Fibroblast of peridontal ligament (primary cell): ENCODE data around the gene ELL2.
"Not testable (repeated sequence)": the region's sequence is repeated elsewhere in the genome, so short reads cannot be mapped to it uniquely, and the experiment has no call there.

Experiments used
- DNase-seq: peaks from one replicate; pipeline ENCODE4 v3.0.0-alpha.2; 2010; ENCODE audit errors: extremely low read depth

Gene ELL2

DNA sequence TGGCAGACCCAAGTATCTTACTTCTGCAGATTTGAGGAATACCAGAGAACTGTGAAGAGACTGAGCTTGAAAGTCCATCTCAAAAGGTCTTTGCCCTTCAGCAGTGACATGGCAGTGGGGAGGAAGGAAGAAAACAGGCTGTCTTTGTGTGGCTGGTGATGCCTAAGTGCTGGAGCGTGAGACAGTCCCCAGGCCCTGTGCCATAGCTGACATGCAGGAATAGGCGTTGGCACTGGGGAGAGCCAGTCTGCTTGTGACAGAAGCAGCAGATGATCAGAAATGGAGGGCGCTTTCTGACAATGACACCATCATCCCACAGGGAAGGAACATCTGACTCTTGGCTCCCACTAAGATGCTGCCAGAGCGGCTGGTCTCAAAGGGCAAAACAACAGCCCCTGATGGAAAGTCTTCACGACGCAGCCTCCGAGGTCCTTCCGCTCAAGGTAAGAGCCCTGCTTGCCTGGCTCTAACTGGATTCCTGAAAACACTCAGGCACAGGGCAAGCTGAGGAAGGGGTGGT lies 123.6 kb downstream of the ELL2 start:
- DNase-seq = no peak

DNA sequence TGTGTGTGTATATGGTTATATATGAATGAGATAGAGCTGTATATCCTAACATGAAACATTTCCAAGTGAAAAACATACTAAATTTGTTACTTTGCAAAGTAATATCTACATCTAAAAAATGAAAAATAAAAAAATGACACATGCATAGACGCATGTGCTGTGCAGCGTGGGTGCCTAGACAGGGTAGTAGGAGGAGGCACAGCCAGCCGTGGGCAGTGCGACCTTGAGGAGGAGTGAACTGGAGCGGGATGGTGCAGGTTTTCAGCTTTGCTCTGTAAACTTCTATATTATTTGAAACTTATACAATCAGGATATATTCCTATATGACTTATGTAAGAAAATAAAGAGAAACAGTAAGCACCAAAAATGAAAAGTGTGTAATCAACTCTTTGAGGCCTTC lies 124.2 kb downstream of the ELL2 start:
- DNase-seq = no peak

DNA sequence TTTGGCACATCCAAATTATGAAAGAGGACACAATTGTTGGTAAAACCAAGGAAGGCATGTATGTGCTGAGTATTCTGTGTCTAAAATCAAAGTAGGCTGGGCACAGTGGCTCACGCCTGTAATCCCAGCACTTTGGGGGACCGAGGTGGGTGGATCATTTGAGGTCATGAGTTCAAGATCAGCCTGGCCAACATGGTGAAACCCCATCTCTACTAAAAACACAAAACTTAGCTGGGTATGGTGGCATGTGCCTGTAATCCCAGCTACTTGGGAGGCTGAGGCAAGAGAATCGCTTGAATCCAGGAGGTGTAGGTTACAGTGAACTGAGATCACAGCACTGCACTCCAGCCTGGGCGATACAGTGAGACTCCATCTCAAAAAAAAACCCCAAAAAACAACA lies 124.7 kb downstream of the ELL2 start:
- DNase-seq = not testable (repeated sequence)

DNA sequence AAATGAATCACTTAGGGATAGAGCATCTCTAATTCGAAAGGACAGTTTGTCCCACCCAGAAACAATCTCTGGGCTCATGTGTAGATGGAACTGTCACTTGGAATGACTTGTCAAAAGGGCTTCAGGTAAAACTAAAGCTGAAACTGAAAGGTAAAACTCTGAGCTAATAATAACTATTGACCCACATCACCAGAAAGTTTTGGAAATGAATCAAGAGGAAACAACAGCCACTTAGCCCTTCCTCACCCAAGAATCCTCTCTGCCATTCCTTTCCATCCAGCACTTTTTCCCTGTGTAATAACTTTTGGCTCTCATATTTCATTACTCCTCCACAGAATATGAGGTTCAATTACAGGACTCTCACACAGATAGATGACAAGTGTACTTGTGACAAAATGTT lies 125.1 kb downstream of the ELL2 start:
- DNase-seq = no peak

DNA sequence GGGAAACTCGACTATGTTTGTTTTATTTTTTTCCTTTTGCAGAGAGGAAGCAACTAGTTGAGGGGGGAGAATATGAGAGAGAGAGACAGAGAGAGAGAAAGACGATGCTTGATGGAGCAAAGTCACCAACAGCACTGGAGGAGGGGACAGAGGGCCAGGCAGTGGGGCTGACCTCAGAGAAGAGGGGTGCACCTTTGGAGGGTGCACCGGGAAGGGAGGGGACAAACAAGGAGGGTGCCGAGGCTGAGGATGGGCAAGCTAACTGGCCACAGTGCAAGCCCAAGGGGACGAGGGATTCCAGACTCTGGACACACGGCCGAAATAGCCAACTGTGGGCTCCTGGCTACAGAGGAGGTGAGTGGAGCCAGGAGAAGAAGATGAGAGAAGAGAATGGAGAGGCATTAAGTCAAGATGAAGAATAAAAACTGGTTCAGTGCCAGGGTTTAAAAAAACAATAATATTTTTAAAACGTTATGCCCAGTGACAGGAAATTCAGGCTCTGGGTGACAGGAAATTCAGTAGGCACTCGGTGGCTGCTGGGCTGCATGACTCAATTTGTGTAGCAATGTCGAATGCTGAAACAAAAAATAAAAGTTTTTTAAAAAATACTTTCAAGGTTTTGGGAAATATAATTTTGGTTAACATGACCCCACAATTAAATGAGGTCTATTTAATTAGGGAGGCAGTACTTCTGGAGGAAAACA lies 125.8 kb downstream of the ELL2 start:
- no peak for DNase-seq
